Fibroblast of the conjunctiva (primary cell): ENCODE measurements around the gene TNIK.

Source experiments
- DNase-seq: peaks from one replicate; pipeline ENCODE4 v3.0.0-alpha.2; 2010; ENCODE audit warnings: low read depth

The TNIK gene

DNA sequence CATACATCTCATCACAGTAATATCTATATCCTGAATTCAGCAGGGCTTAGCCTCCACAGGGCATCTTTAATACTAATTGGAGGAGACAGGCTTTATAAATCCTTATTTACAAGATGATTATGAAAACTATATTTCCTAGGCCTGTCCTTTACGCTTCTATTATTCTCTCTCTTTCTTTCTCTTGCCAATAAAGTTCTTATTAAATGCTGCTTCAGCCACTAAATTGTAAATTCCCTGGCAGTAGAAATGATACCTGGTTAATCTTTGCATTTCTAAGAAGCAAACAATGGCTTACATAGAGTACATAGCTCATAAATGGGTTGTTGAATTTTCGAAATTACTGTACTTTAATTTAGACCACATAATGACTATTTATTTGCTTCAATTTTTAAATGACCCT, 43.5 kb downstream of the TNIK start:
- DNase-seq, result no peak

DNA sequence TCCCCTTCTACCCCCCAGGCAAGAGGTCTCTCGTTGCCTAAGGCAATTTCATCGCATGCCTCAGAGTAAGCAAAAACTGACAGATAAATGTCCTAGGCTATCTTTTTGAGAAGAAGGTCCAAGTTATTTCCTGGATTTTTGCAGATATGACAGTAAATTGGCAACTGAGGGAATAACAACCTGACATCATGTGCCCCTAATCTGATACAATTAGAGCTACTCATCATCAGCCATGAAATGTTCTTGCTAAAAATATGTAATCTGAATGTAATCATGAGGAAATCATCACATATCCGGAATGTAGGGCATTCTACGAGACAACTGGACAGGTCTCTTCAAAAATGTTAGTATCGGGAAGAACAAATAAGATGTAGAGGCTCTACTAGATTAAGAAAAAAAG, 44.1 kb downstream of the TNIK start:
- DNase-seq, result no peak

DNA sequence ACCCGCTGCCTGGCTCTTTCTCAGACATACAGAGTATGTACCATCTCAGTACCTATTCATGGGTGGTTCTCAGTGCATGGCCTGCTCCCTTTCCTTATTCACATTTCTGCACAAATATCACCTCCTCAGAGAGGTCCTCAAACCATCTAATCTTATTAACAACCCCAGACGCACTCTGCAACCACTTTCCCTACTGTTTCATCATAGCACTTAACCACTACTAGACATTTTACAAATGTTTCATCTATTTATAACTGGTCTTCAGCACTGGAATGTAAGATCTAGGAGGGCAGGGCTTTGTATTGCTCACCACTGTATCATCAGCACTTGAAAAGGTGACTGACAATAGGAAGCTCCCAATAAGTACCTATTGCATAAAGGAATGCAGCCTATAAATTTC, 45.1 kb downstream of the TNIK start:
- no peak for DNase-seq

DNA sequence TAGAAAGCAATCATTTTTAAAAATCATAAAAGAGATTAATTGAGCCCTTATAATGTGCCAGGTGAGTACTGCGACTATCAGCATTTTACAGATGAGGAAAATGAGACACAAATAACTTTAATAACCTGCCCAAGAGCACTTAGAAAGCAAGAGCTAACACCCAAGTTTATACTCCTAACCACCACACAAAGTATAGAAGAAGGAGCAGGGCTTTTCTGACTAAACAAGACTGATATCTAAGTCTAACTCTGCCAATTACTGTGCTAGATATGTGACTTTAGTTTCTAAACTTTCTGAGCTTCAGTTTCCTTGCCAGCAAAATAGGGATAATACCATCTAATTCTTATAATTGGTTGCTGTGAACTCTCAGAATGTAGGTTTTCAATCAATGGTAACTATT, 47.7 kb downstream of the TNIK start:
- no peak for DNase-seq

DNA sequence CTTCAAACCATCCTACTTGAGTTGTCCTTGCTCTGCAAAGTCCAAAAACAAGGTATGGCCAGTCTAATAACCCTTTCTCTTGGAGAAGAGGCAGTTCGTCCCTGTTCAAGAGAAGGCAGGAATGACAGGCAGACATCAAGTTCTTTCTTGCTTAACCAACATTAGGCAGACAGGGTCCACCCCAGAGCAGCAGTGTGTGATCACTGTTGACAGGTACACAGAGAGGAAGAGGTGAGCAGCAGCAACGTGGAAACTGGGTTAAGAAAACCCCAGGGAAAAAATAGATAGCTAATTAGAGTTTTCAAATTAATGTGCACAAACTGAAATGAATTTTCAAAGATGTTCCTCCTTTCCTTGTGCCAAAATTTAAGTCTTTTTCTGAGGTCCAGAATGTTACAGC, 48.2 kb downstream of the TNIK start:
- no peak for DNase-seq

DNA sequence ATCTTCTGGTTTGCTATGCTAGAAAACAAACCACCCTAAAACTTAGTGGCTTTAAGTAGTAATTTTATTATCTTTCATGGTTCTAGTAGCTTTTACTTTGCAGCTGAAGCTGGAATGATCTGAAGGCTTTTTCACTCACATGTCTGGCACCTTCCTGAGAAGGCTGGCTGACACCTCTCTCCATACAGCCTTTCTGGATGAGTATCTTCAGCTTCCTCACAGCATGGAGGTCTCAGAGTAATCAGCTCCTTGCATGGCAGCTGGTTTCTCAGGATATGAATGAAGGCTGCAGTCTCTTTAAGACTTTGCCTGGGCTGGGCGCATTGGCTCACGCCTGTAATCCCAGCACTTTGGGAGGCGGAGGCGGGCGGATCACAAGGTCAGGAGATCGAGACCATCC, 50.0 kb downstream of the TNIK start:
- DNase-seq, result no peak

DNA sequence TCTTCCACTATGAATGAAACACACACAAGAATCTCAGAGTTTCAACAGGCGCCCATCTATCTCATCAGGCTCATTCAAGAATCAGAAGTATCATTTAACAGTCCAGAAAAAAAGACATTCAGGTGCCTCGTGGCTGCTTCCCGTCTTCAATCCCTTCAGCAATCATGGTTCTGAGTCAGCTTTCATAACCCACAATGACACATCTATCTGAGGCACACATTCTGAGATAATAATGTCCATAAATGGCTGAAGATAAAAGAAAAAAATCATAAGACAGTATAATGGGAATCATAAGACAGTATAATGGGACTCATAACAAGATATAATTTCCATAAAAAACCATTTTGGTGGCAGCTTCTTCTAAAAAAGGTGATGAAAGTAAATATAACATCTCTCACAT, 52.4 kb downstream of the TNIK start:
- no peak for DNase-seq

DNA sequence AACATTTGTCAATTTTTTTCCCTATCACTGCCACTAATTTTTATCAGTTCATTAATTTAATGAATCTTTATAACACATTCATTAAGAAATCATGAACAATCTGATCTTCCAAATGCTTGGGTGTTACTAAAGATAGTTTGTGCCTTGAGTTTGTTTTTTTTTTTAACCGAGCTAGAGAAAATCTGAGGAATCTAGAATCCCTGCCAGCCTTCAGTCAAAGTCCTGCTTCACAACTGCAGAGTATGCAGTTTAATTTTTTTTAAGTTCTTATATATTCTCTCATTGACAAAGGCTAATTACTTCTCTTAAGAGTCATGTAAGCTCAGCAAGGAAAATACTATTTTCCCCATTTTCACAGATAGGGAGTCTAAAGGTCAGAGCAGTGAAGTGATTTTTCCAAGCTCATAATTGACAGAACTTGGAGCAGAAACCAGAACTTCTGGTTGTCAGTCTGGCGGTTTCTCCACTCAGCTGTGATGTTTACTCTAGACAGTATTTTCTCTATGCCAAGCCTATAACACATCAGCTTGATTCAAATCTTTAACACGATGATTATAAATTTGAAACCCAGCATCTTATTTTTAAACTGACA, 55.7 kb downstream of the TNIK start:
- DNase-seq, result no peak

DNA sequence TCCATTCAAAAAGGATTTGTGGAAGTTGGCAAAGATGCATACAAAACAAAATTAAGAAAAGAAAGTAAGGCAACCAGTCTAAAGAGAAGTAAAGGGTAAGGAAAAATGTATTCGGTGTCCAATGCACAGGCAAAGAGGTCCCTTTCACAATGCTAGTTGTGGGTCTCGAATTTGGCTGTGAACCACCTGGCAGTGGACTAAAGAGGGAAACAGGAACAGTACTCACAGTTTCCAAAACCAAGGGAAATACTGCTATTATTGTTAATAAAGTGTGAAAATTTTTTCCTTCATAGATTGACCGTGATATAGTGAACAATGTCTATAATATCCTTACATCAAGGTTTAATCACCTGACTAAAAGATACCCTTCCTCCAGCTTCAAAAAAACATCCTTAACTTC, 57.9 kb downstream of the TNIK start:
- no peak for DNase-seq

DNA sequence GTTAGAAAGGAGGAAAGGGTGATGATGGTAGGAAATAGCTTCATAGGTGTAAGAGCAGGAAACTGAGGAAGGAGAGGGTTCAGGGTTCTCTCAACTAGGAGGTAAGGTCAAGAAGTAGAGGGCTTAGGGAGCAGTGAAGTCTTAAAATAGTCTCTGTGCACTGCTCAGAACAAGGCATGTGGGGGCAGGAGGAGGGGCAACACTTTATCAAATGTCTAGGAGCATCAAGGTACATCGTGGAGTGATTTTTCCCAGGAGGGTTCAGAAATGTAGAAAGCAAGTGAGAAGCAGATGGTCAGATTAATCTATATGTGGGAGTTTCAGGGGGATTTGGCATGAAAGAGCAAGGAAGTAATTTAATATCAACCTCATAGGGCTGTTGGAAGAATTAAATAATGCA, 58.8 kb downstream of the TNIK start:
- DNase-seq, result no peak

DNA sequence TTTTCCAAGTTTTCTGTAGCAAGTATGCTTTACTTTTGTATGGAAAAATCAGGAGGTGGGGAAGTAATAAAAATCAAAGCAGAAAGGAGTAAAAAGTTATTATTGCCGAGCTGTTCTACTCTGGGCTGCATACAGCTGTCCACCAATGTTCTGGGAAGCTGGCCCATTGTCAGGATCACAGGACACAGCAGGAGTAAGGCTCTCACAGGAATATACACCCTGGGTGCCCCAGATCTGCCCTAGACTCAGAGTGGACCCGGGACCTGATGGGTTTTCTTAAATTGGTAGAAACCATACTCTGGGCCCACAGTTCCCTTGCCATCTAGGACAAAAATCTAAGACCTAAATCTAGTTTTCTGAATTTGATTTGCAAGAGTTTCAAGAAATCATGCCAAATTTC, 60.4 kb downstream of the TNIK start:
- no peak for DNase-seq

DNA sequence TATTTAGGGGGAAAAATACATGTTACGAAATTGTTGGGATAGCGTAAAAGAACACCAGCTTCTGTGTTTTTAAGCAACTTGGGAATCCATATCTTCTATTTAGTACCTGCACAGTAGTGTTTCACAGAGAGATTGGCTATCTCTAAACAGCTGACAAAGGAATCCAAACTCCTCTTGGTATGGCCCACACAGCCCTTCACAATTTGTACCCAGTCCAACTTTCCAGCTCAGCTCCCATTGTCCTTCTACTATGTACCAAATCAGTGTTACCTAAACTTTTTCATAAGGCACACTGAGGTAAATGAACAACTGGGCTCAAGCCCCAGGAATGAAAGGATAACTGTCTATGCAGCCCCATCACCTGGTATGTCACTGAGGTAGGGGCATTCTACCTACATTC, 61.9 kb downstream of the TNIK start:
- DNase-seq, result no peak

DNA sequence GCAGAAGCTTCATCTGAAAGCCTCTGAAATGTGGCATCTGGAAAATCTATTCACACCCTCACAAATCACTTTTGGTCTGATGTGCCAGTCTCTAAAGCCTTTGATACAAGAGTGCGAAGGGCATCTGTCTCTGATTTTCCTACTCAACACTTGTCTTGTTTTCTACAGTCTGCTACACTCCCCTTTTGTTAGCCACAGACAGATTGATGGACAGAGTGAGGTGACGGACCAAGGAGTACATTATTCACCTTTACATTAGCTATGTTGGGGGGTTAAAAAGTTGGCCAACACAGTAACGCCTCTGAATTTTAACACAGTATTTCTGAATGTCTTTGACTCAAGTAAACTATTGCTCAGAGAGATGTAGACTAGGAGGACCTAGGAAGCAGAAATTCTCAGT, 63.1 kb downstream of the TNIK start:
- DNase-seq, result no peak

DNA sequence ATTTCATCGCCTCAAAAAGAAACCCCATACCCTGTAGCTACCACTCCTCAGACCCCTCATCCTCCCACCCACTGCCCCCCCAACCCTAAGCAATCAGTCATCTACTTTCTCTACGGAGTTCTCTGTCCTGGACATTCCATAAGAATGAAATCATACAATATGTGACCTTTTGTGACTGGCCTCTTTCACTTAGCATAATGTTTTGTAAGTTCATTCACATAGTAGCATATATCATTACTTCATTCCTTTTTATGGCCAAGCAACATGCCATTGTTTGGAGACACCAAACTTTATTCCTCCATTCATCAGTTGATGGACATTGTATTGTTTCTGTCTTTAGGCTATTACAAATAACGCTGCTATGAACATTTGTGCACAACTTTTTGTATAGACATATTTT, 64.2 kb downstream of the TNIK start:
- no peak for DNase-seq

DNA sequence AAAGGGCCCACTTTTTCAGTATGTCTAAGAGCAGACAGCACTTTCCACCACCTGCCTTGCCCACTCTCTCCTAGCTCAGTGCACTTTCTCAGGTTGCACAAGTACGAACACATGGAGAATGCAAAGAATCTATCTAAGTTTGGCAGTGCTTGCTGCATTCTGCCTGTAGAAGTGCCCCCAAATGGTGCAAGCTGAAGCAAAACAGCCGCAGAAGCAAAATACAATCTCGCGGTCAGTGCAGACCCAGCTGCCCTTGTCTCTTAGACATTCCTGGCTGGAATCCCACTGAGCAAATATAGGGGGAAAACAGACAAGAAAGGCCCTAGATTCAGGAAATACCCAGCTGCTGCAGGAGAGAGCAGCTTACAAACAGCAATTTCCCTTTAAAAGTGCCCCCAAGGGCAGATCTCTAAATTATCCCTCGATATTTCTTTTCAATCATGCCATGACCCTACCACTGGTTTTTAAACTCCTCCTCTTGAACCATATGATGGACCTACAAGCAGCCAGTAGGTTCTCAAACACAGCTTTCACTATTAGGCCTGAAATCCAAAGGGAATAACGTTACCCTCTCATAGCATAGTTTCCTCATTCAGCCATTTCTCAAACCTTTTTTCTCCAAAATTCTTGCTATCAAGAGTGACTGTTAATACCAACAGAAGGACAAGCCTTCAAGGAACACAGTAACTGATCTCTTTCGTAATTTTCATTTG, 67.0 kb downstream of the TNIK start:
- no peak for DNase-seq

DNA sequence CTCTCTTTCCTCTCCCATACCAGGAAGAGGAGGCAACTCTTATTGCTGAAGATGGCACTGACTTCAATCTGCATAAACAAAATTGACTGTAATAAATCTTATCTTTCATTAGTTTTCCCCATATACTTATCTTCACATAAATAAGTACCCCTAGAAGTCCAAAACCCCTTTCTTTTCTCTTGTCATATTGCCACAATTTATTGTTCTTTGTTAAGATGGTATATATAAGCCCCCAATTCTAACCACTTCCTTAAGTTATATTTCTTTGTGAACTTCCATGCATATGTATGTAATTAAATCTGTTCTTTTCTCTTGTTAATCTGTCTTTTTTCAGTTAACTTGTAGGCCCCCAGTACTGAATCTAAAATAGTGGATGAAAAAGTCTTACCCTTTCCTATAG, 68.8 kb downstream of the TNIK start:
- no peak for DNase-seq

DNA sequence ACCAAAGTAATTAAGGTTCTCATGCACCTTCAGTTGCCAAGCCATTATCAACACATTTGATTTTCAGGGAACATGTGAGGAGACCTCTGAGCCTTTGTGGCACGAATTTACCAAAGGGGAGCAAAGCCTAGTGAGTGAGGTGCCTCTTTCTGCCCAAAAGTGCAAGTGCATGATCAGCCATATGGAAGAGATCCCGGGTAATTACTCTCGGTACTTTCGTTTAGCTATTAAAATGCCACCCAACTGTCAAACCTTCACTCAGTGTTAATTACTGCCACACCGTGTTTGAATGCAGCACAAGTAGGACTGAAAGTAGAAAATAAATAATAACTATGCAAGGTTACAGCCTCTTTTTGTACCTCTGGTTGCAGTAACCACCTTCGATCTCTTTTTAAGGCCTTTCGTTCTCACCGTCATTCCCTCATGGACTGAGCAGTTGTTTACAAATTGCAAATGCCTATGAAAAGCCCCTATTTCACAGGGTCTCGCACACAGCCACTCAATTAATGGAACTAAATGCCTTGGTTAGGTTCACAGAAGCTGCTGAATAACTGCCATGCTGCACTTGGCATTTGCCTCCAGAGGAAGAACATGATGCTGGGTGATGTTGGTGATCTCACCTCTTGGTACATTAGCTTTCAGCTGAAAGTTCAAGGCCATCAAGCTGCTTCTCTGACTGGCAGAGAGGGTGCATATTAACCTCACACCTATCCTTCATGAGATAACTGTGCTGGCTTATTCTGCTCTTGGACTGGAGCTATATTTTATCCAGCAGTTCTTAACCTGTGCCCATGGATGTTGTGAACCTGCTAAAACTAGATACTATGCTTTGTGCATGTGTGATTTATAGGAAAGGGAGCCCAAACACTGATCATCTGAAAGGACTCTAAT, 69.9 kb downstream of the TNIK start:
- DNase-seq, result no peak

DNA sequence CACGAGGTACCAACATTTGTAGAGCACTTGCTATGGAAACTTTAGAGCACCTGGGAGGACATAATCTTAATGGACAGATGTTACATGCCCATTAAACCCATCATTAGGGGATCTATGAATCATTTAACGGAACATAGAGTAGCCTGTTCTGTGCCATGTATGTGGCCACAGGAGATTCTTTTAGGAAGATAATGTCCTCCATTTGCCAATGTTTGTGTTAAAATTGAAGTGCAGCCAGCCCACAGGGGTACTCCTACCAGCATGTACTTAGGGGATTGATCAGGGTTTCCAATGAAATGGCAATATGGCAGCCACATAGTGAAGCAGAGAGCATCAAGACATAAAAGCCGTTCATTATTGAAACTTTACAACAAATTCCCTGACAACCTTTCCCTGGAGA, 70.7 kb downstream of the TNIK start:
- DNase-seq, result no peak

DNA sequence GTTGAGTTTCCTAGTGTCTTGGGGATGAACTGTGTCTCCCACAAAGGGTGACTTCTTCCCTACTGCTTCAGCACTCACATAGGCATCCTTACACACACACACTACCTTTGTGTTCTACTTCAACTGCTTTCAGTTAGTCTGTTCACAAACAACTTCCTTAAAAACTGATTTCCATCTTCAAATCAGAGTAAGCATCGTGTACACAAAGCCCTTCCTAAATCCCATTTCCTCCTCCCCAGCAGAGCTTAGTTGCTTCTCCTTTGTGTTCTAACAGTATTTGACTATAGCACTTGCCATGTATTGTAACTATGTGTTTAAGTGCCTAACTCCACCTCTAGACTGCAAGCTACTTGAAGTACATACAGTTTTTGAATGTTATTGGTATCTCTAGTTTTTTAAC, 71.7 kb downstream of the TNIK start:
- DNase-seq, result no peak

DNA sequence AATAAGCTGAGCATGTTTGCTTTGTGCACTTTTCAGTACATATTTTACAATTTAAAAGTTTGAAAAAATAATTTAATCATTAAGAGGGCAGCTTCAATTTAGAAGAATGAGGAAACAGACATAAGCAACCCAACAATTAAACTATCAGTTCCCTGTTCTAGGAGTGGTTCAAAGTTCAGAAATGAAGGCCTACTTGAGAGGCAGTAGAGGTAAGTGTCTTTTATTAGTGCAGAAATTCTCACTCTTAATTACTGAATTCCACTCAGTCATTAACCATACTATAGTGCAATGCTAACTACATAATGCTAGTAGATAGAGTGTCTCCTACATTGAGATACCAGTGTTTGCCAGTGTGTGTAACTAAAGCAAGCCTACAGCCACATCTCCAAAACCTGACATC, 73.1 kb downstream of the TNIK start:
- no peak for DNase-seq

DNA sequence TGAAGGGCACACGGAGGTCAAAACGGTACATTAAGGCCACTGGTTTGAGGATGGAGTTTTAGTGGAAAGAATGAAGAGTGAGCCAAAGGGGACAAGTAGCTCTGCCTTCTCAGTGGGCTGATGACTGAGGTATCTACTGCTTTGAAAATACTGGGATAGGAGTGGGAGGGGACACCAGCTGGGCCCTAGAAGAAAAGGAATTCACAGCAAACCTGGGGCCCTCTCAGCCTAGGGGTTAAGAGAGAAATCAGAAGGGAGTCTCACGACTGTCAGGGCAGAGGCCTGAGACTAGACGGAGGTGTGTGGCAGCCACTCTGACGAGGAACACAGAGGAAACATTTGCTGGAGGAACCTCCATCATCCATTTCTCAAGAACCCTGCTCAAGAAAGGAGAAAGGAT, 75.1 kb downstream of the TNIK start:
- no peak for DNase-seq

DNA sequence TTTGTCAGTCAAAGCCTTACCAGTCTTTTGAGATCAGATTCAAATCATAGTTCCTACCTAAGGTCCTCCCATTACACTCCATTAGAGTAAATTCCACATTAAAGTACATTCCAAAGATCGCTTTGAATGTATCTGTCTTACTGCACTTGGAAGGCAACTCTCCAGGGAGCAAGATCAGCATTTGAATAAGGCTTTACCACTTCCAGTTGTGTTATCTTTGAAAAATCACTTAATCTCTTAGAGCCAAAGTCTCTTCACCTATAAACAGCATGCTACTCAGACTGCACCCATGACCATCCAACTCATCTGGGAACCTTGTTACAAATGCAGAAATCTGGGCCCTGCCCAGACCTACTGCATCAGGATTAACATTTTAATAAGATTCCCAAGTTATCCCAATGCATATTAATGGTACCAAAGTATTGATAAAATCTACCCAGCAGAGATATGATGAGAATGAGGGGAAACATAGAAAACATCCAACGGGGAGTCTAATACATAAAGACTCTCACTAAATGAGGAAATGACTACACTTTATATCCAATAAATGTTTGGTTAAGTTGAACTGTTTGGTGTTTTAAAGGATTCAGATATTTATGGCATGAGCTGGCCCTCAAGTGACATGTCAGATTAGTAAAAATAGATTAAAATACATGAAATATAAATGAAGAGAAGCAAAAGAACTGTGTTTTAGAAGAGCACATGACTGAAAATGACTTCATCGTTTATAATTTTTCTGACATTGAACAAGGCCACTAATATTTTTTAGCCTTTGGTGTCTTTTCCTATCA, 75.9 kb downstream of the TNIK start:
- DNase-seq, result no peak
